ENCODE measurements around the gene PLA2G4A. TPM values are rescaled to one million over a fixed set of nuclear protein-coding genes. Genes with fewer than 3 reads are reported as not detected.

PLA2G4A gene
- total and polyA plus RNA-seq, 2 experiments from 2014 or later: 1.1 to 3.8 TPM

DNA sequence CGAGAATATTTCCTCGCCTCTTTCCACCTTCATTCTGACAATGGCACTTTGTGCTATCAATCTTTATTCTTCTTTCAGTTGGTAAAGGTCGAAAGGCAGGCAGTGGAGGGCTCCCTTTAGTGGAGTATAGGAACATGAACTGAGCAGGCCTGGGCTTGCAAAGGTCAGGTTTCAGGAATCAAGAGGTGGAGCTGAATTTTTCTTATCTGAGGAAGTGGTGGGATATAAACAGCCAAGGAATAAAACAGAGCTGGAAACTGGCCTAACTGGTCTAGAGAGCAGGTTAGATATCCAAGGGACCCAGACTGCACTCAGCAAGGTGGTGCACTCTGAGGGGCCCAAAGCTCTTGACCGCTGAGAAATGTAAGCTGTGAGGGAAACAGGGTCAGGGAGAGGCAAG, 99.1 kb downstream of the PLA2G4A start:
- TF ChIP-seq JUNB (IDR thresholded peaks at IDR 0.05; ENCODE audit: unreplicated experiment) (no peak), ZNF114 (CRISPR knock-in tag; IDR thresholded peaks at IDR 0.05) (no peak), POLR2AphosphoS5 (IDR thresholded peaks at IDR 0.05; ENCODE audit: low read depth) (no peak), ZNF331 (CRISPR knock-in tag; IDR thresholded peaks at IDR 0.05; ENCODE audit: low read depth) (no peak), EZH2 (IDR thresholded peaks at IDR 0.05; ENCODE audit: low read depth, unreplicated experiment) (no peak), STAT1 (IDR thresholded peaks at IDR 0.05; ENCODE audit: unreplicated experiment) (no peak), CREB1 (CRISPR knock-in tag; IDR thresholded peaks at IDR 0.05; ENCODE audit: low read depth) (no peak), NANOG (IDR thresholded peaks at IDR 0.05; ENCODE audit: borderline replicate concordance) (no peak), EZH2phosphoT487 (IDR thresholded peaks at IDR 0.05; ENCODE audit: unreplicated experiment) (no peak)
- TF ChIP-seq, protein P1, sequence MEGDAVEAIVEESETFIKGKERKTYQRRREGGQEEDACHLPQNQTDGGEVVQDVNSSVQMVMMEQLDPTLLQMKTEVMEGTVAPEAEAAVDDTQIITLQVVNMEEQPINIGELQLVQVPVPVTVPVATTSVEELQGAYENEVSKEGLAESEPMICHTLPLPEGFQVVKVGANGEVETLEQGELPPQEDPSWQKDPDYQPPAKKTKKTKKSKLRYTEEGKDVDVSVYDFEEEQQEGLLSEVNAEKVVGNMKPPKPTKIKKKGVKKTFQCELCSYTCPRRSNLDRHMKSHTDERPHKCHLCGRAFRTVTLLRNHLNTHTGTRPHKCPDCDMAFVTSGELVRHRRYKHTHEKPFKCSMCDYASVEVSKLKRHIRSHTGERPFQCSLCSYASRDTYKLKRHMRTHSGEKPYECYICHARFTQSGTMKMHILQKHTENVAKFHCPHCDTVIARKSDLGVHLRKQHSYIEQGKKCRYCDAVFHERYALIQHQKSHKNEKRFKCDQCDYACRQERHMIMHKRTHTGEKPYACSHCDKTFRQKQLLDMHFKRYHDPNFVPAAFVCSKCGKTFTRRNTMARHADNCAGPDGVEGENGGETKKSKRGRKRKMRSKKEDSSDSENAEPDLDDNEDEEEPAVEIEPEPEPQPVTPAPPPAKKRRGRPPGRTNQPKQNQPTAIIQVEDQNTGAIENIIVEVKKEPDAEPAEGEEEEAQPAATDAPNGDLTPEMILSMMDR (conservative IDR thresholded peaks at IDR 0.05; ENCODE audit: low read depth in 2 of 2): no peak
- TF ChIP-seq, protein P2, sequence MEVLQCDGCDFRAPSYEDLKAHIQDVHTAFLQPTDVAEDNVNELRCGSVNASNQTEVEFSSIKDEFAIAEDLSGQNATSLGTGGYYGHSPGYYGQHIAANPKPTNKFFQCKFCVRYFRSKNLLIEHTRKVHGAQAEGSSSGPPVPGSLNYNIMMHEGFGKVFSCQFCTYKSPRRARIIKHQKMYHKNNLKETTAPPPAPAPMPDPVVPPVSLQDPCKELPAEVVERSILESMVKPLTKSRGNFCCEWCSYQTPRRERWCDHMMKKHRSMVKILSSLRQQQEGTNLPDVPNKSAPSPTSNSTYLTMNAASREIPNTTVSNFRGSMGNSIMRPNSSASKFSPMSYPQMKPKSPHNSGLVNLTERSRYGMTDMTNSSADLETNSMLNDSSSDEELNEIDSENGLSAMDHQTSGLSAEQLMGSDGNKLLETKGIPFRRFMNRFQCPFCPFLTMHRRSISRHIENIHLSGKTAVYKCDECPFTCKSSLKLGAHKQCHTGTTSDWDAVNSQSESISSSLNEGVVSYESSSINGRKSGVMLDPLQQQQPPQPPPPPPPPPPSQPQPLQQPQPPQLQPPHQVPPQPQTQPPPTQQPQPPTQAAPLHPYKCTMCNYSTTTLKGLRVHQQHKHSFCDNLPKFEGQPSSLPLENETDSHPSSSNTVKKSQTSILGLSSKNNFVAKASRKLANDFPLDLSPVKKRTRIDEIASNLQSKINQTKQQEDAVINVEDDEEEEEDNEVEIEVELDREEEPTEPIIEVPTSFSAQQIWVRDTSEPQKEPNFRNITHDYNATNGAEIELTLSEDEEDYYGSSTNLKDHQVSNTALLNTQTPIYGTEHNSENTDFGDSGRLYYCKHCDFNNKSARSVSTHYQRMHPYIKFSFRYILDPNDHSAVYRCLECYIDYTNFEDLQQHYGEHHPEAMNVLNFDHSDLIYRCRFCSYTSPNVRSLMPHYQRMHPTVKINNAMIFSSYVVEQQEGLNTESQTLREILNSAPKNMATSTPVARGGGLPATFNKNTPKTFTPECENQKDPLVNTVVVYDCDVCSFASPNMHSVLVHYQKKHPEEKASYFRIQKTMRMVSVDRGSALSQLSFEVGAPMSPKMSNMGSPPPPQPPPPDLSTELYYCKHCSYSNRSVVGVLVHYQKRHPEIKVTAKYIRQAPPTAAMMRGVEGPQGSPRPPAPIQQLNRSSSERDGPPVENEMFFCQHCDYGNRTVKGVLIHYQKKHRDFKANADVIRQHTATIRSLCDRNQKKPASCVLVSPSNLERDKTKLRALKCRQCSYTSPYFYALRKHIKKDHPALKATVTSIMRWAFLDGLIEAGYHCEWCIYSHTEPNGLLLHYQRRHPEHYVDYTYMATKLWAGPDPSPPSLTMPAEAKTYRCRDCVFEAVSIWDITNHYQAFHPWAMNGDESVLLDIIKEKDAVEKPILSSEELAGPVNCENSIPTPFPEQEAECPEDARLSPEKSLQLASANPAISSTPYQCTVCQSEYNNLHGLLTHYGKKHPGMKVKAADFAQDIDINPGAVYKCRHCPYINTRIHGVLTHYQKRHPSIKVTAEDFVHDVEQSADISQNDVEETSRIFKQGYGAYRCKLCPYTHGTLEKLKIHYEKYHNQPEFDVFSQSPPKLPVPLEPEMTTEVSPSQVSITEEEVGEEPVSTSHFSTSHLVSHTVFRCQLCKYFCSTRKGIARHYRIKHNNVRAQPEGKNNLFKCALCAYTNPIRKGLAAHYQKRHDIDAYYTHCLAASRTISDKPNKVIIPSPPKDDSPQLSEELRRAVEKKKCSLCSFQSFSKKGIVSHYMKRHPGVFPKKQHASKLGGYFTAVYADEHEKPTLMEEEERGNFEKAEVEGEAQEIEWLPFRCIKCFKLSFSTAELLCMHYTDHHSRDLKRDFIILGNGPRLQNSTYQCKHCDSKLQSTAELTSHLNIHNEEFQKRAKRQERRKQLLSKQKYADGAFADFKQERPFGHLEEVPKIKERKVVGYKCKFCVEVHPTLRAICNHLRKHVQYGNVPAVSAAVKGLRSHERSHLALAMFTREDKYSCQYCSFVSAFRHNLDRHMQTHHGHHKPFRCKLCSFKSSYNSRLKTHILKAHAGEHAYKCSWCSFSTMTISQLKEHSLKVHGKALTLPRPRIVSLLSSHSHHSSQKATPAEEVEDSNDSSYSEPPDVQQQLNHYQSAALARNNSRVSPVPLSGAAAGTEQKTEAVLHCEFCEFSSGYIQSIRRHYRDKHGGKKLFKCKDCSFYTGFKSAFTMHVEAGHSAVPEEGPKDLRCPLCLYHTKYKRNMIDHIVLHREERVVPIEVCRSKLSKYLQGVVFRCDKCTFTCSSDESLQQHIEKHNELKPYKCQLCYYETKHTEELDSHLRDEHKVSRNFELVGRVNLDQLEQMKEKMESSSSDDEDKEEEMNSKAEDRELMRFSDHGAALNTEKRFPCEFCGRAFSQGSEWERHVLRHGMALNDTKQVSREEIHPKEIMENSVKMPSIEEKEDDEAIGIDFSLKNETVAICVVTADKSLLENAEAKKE (CRISPR knock-in tag; IDR thresholded peaks at IDR 0.05): no peak
- TF ChIP-seq, protein P3, sequence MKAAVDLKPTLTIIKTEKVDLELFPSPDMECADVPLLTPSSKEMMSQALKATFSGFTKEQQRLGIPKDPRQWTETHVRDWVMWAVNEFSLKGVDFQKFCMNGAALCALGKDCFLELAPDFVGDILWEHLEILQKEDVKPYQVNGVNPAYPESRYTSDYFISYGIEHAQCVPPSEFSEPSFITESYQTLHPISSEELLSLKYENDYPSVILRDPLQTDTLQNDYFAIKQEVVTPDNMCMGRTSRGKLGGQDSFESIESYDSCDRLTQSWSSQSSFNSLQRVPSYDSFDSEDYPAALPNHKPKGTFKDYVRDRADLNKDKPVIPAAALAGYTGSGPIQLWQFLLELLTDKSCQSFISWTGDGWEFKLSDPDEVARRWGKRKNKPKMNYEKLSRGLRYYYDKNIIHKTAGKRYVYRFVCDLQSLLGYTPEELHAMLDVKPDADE (IDR thresholded peaks at IDR 0.05): no peak
- TF ChIP-seq, protein P4, sequence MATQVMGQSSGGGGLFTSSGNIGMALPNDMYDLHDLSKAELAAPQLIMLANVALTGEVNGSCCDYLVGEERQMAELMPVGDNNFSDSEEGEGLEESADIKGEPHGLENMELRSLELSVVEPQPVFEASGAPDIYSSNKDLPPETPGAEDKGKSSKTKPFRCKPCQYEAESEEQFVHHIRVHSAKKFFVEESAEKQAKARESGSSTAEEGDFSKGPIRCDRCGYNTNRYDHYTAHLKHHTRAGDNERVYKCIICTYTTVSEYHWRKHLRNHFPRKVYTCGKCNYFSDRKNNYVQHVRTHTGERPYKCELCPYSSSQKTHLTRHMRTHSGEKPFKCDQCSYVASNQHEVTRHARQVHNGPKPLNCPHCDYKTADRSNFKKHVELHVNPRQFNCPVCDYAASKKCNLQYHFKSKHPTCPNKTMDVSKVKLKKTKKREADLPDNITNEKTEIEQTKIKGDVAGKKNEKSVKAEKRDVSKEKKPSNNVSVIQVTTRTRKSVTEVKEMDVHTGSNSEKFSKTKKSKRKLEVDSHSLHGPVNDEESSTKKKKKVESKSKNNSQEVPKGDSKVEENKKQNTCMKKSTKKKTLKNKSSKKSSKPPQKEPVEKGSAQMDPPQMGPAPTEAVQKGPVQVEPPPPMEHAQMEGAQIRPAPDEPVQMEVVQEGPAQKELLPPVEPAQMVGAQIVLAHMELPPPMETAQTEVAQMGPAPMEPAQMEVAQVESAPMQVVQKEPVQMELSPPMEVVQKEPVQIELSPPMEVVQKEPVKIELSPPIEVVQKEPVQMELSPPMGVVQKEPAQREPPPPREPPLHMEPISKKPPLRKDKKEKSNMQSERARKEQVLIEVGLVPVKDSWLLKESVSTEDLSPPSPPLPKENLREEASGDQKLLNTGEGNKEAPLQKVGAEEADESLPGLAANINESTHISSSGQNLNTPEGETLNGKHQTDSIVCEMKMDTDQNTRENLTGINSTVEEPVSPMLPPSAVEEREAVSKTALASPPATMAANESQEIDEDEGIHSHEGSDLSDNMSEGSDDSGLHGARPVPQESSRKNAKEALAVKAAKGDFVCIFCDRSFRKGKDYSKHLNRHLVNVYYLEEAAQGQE (IDR thresholded peaks at IDR 0.05; ENCODE audit: unreplicated experiment): no peak
- Mint-ChIP-seq H3K27ac (peak overlapping the region; percentile 58; the same call in 1 of the 2 replicates), H3K4me1 (peaks cover 6% of the 10 kb centered on the region; the same call in 2 of the 3 replicates), H3K36me3 (ENCODE audit: low read depth) (no peaks in the 10 kb centered on the region), H3K9me3 (peaks cover 4% of the 10 kb centered on the region; the same call in 2 of the 3 replicates), H3K4me3 (no peak overlapping the region), H3K27me3 (ENCODE audit: insufficient read depth, low read depth, poor library complexity) (no peaks in the 10 kb centered on the region)
- Histone ChIP-seq H3K4me1 (ENCODE audit: insufficient read depth) (no peaks in the 10 kb centered on the region), H3K27me3 (ENCODE audit: insufficient read depth) (no peaks in the 10 kb centered on the region), H3K4me3 (no peak overlapping the region), H3F3A (replicated peaks; ENCODE audit: low read depth) (no peaks in the 10 kb centered on the region), H3K27ac (ENCODE audit: low read depth) (no peak overlapping the region), H4K20me1 (replicated peaks; ENCODE audit: insufficient read depth) (no peaks in the 10 kb centered on the region), H3K9me2 (ENCODE audit: insufficient read depth) (0 out of 2 replicates have a peak, but pooled peaks cover 3% of the 10 kb centered on the region), H3K36me3 (ENCODE audit: insufficient read depth) (no peaks in the 10 kb centered on the region), H3K79me2 (replicated peaks; ENCODE audit: insufficient read depth) (no peaks in the 10 kb centered on the region), H2AFZ (no peak overlapping the region), H3K4me2 (no peak overlapping the region)
- peak; percentile 5 for DNase-seq (ENCODE audit: low spot score)
- no peak; the same call in 2 of the 3 replicates for ATAC-seq
